ENCODE results near the gene ISL2. TPM values are rescaled to one million over a fixed set of nuclear protein-coding genes. Genes with fewer than 3 reads are reported as not detected.

ISL2 gene
- total and polyA plus RNA-seq, 9 donors: 0.04 to 0.19 TPM; not detected in 7

DNA sequence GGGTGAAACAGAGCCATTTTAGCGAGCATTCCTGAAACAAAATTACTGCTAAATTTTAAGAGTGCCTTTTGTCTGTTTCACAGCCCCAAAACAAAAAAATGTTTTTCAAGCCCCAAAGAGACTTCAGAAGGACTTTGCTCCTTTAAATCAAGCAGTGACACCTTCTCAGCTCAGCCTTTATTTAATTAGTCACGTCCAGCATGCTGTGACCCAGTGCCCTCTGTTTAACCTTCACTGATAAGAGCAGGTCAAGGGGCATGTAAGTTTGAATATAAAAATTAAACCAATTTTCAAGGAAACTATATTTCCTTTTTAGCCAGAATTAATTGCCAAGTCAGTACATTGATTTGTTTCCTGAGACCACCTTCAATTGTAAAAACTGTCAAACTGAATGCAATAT, 40.6 kb downstream of the ISL2 start:
- no peak for DNase-seq
- Histone ChIP-seq H3K27me3 (ENCODE audit: control insufficient read depth, insufficient read depth, low read length) (no peaks in the 10 kb centered on the region), H3K9me3 (replicated peaks; ENCODE audit: control insufficient read depth, low read depth, low read length) (no peaks in the 10 kb centered on the region), H3K36me3 (ENCODE audit: control insufficient read depth, insufficient read depth, low read length) (peaks cover 9% of the 10 kb centered on the region), H3K27ac (ENCODE audit: low read length) (no peak overlapping the region), H3K4me3 (ENCODE audit: low read length) (no peak overlapping the region), H3K4me1 (ENCODE audit: control insufficient read depth, insufficient read depth, low read length) (no peaks in the 10 kb centered on the region)
- WGBS (ENCODE audit: insufficient coverage): 100% methylated on average over 1 of the region's 2 CpGs

DNA sequence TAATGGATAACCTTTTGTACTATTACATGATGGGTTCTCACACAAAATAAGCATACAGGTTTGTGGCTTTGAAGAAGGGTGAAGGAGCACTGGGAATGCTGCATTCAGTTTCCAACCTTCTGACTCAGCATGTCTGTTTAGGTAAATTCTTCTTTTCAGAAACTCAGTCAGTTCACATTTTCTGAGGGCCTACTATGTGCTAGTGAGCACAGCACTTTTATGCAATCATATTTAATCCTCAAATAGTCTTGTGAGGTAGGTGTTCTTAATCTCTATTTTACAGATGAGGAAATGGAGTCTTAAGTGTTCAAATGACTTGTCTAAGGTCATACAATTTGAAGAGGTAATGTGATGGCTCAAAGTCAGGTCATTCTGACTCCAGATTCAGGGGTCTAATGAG, 41.2 kb downstream of the ISL2 start:
- no peaks in the 10 kb centered on the region for H3K27me3 ChIP-seq (ENCODE audit: control insufficient read depth, insufficient read depth, low read length)
- H3K36me3 ChIP-seq (ENCODE audit: control insufficient read depth, insufficient read depth, low read length): peaks cover 9% of the 10 kb centered on the region
- H3K4me3 ChIP-seq (ENCODE audit: low read length): no peak overlapping the region
- no peak overlapping the region for H3K27ac ChIP-seq (ENCODE audit: low read length)
- H3K9me3 ChIP-seq (replicated peaks; ENCODE audit: control insufficient read depth, low read depth, low read length): no peaks in the 10 kb centered on the region
- no peak for DNase-seq
- H3K4me1 ChIP-seq (ENCODE audit: control insufficient read depth, insufficient read depth, low read length): no peaks in the 10 kb centered on the region

DNA sequence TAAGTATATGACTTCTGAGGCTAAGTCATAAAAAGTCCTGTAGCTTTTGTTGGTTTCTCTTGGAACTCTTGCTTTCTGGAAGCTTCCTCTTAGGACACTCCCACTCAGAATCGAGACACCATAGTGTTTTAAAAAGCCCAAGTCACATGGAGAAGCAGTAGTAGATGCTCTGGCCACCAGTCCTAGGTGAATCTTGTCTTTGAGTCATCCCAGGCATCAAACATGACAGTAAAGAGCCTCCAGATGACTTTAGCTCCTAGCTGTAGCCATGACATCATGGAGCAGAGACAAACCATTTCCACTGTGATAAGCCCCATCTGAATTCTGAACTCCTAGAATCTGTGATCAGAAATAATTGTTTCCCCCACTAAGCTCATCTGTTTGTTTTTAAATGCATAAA, 42.1 kb downstream of the ISL2 start:
- H3K4me1 ChIP-seq (ENCODE audit: control insufficient read depth, insufficient read depth, low read length): no peaks in the 10 kb centered on the region
- peaks cover 6% of the 10 kb centered on the region for H3K36me3 ChIP-seq (ENCODE audit: control insufficient read depth, insufficient read depth, low read length)
- H3K9me3 ChIP-seq (replicated peaks; ENCODE audit: control insufficient read depth, low read depth, low read length): no peaks in the 10 kb centered on the region
- no peak for DNase-seq
- H3K27me3 ChIP-seq (ENCODE audit: control insufficient read depth, insufficient read depth, low read length): no peaks in the 10 kb centered on the region
- H3K27ac ChIP-seq (ENCODE audit: low read length): no peak overlapping the region
- no CpG with 5 or more reads among the region's 1 CpG for WGBS (ENCODE audit: insufficient coverage)
- H3K4me3 ChIP-seq (ENCODE audit: low read length): no peak overlapping the region

DNA sequence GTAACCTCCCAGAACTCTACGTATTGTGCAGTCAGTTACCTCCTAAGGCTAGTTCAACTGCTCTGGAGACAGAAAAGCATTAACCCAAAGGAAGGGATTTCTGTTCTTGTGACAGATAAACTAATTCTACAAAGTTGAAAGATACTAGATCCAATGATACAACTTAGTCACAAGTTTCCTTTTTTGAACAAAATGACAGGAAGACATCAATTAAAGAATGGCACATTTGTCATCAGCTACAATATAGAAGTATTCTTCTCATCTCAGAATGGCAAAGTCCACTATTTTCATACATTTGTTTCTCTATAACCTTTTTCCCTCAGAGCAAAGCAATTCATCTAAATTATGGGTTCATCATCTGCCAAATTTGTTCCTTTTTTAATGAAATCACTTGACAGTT, 43.7 kb downstream of the ISL2 start:
- H3K9me3 ChIP-seq (replicated peaks; ENCODE audit: control insufficient read depth, low read depth, low read length): no peaks in the 10 kb centered on the region
- WGBS (ENCODE audit: insufficient coverage): no CpG with 5 or more reads among the region's 1 CpG
- no peak overlapping the region for H3K4me3 ChIP-seq (ENCODE audit: low read length)
- no peak overlapping the region for H3K27ac ChIP-seq (ENCODE audit: low read length)
- no peaks in the 10 kb centered on the region for H3K27me3 ChIP-seq (ENCODE audit: control insufficient read depth, insufficient read depth, low read length)
- H3K36me3 ChIP-seq (ENCODE audit: control insufficient read depth, insufficient read depth, low read length): peaks cover 4% of the 10 kb centered on the region
- no peak for DNase-seq
- H3K4me1 ChIP-seq (ENCODE audit: control insufficient read depth, insufficient read depth, low read length): no peaks in the 10 kb centered on the region

DNA sequence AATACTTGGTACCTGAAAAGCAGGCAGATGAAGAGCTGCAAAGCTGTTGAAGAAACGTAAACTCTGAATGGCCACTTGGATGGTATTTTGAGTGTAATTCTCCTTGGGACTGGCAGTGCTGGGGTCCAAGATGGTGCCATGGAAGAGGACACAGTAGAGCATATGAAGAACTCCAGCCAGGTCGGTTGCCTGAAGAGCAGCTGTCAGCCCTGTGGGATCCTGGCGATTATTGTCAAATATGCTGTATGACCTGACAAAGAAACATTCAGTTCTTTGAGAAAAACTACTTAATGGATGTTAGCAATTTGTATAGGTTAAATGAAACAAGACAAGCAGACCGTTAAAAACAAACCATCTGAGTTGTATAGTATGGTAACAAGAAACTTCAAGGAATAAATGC, 44.8 kb downstream of the ISL2 start:
- Histone ChIP-seq H3K27me3 (ENCODE audit: control insufficient read depth, insufficient read depth, low read length) (no peaks in the 10 kb centered on the region), H3K4me1 (ENCODE audit: control insufficient read depth, insufficient read depth, low read length) (no peaks in the 10 kb centered on the region), H3K4me3 (ENCODE audit: low read length) (no peak overlapping the region), H3K36me3 (ENCODE audit: control insufficient read depth, insufficient read depth, low read length) (peaks cover 4% of the 10 kb centered on the region), H3K27ac (ENCODE audit: low read length) (no peak overlapping the region), H3K9me3 (replicated peaks; ENCODE audit: control insufficient read depth, low read depth, low read length) (no peaks in the 10 kb centered on the region)
- DNase-seq: no peak
- 96% methylated on average over 3 of the region's 4 CpGs for WGBS (ENCODE audit: insufficient coverage)

DNA sequence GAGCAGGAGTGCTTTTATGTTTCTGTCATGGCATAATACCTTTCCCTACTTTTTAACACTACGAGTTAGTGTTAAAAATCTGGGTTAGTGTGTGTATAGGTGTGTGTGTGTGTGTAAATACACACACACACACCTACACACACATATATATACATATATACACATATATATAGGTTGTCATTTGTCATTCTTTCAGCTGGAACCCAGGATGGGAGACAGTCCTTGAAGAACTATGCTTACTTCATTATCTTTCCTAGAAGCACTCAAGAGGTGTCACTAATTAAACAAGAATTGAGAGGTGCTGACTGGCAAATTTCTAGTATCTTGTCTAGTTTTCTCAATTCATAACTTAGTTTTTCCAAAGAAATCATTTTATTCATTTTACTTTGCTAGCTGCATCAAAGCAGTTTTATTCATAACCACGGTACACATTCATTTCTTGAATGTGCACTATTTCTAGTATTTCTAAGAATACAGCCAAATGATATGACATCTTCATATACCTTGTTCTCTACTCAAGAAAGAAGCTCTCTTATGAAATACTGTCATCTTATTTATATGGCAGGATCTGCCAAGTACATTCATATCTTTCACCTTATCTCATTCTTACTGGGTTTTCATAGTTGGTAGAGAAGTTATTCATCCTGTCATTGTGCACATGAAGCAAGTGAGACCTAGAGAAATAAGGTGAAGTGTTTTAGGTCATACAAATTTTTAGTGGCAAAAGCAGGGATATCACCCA, 46.6 kb downstream of the ISL2 start:
- H3K27ac ChIP-seq (ENCODE audit: low read length): no peak overlapping the region
- no peak for DNase-seq
- H3K36me3 ChIP-seq (ENCODE audit: control insufficient read depth, insufficient read depth, low read length): peaks cover 4% of the 10 kb centered on the region
- WGBS (ENCODE audit: insufficient coverage): no CpG with 5 or more reads among the region's 2 CpGs
- H3K9me3 ChIP-seq (replicated peaks; ENCODE audit: control insufficient read depth, low read depth, low read length): no peaks in the 10 kb centered on the region
- H3K27me3 ChIP-seq (ENCODE audit: control insufficient read depth, insufficient read depth, low read length): no peaks in the 10 kb centered on the region
- no peak overlapping the region for H3K4me3 ChIP-seq (ENCODE audit: low read length)
- H3K4me1 ChIP-seq (ENCODE audit: control insufficient read depth, insufficient read depth, low read length): no peaks in the 10 kb centered on the region

DNA sequence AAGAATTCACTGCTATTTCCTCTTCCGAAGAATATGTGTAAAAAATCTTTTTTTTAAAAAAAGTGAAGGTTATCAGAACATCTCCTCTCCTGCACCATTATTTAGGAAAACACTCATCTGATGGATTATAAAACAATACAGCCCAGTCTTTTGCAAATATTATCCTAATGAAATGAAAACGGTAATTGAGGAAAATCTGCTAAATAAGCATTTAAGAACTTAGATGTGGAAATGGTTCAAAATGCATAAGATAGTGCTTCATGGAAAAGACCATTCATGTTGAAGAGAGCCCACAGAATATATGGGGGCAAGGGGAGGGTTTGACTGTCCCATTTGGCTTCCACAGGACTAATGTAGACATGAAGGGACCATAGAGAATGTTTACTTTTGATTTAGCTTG, 47.8 kb downstream of the ISL2 start:
- no peak overlapping the region for H3K4me3 ChIP-seq (ENCODE audit: low read length)
- WGBS (ENCODE audit: insufficient coverage): no CpG with 5 or more reads among the region's 2 CpGs
- DNase-seq: no peak
- H3K27me3 ChIP-seq (ENCODE audit: control insufficient read depth, insufficient read depth, low read length): no peaks in the 10 kb centered on the region
- H3K36me3 ChIP-seq (ENCODE audit: control insufficient read depth, insufficient read depth, low read length): peaks cover 4% of the 10 kb centered on the region
- H3K9me3 ChIP-seq (replicated peaks; ENCODE audit: control insufficient read depth, low read depth, low read length): no peaks in the 10 kb centered on the region
- no peak overlapping the region for H3K27ac ChIP-seq (ENCODE audit: low read length)
- H3K4me1 ChIP-seq (ENCODE audit: control insufficient read depth, insufficient read depth, low read length): no peaks in the 10 kb centered on the region

DNA sequence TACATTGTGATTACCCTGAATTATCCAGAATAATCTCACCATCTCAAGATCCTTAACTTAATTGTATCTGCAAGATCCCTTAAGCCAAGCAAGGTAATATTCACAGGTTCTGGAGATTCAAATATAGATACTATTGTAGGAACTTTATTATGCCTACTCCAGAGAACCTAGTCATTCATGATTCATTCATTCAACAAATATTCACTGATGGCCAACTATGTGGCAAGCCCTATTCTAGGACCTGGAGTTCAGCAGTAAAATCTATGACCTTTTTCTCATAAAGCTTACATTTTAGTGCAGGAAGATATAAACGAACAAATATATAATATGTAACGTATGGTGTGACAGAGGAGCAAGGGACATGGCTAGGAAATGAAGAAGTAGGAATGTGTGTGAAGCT, 49.6 kb downstream of the ISL2 start:
- H3K27me3 ChIP-seq (ENCODE audit: control insufficient read depth, insufficient read depth, low read length): no peaks in the 10 kb centered on the region
- no peaks in the 10 kb centered on the region for H3K9me3 ChIP-seq (replicated peaks; ENCODE audit: control insufficient read depth, low read depth, low read length)
- peaks cover 3% of the 10 kb centered on the region for H3K36me3 ChIP-seq (ENCODE audit: control insufficient read depth, insufficient read depth, low read length)
- no peak overlapping the region for H3K4me3 ChIP-seq (ENCODE audit: low read length)
- H3K27ac ChIP-seq (ENCODE audit: low read length): no peak overlapping the region
- no peak for DNase-seq
- H3K4me1 ChIP-seq (ENCODE audit: control insufficient read depth, insufficient read depth, low read length): no peaks in the 10 kb centered on the region
- WGBS (ENCODE audit: insufficient coverage): 100% methylated on average over 1 of the region's 2 CpGs

DNA sequence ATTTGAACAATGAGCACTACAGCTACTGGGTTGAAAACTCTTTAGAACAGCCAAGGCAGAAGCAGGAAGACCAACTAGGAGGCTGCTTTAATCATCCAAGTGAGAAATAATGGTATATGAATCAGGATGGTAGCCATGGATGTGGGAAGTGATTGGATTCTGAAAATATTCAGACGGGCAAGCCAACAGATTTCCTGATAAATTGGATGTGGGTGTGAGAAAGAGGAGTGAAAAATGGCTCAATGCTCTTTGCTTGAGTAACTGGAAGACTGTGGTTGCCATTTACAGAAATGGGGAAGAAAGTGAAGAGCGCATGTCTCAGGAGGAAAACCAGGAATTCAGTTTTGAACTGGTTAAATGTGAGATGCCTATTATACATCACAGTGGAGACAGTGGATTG, 50.4 kb downstream of the ISL2 start:
- Histone ChIP-seq H3K9me3 (replicated peaks; ENCODE audit: control insufficient read depth, low read depth, low read length) (no peaks in the 10 kb centered on the region), H3K4me1 (ENCODE audit: control insufficient read depth, insufficient read depth, low read length) (no peaks in the 10 kb centered on the region), H3K27me3 (ENCODE audit: control insufficient read depth, insufficient read depth, low read length) (no peaks in the 10 kb centered on the region), H3K27ac (ENCODE audit: low read length) (no peak overlapping the region), H3K4me3 (ENCODE audit: low read length) (no peak overlapping the region), H3K36me3 (ENCODE audit: control insufficient read depth, insufficient read depth, low read length) (no peaks in the 10 kb centered on the region)
- DNase-seq: no peak
- 100% methylated on average over 1 of the region's 2 CpGs for WGBS (ENCODE audit: insufficient coverage)

DNA sequence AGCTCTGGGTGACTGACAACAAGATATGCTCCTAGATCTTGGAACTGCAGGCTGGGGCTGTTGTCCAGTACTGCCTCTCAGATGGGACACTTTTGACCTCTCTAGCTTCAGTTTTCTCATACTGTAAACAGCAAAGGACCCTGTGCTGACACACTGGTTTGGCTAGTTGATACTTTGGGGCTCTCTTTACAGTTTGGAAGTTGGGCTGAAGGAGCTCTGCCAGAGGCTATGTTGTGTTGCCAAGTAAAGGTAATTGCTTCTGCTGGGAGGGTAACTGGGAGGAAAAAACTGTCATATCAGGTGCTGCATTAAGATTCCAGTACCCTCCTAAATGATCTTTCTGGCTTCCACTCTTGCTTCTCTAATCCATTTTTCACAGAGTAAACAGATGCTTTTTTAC, 54.0 kb downstream of the ISL2 start:
- no peak overlapping the region for H3K4me3 ChIP-seq (ENCODE audit: low read length)
- no peak for DNase-seq
- H3K27ac ChIP-seq (ENCODE audit: low read length): no peak overlapping the region
- H3K4me1 ChIP-seq (ENCODE audit: control insufficient read depth, insufficient read depth, low read length): no peaks in the 10 kb centered on the region
- no peaks in the 10 kb centered on the region for H3K27me3 ChIP-seq (ENCODE audit: control insufficient read depth, insufficient read depth, low read length)
- no peaks in the 10 kb centered on the region for H3K36me3 ChIP-seq (ENCODE audit: control insufficient read depth, insufficient read depth, low read length)
- H3K9me3 ChIP-seq (replicated peaks; ENCODE audit: control insufficient read depth, low read depth, low read length): no peaks in the 10 kb centered on the region

DNA sequence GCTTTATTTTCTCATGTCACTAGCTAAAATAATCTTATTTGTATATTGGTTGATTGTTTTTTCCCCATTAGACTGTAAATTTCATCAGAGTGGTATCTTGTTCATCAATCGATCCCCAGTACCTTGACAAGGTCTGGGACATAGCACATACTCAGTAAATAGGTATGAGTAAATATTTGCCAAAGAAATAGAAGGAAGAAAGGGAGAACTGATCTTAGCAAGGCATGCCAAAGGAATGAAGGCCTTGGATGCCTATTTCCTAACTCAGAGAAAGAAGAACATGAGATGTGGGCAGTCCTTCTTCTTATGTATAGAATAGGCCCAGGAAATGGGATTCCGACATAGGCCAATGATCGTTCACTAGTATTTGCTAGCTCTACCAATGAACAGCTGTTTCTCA, 54.7 kb downstream of the ISL2 start:
- DNase-seq: no peak
- no peaks in the 10 kb centered on the region for H3K4me1 ChIP-seq (ENCODE audit: control insufficient read depth, insufficient read depth, low read length)
- H3K27ac ChIP-seq (ENCODE audit: low read length): no peak overlapping the region
- WGBS (ENCODE audit: insufficient coverage): no CpG with 5 or more reads among the region's 3 CpGs
- H3K4me3 ChIP-seq (ENCODE audit: low read length): no peak overlapping the region
- no peaks in the 10 kb centered on the region for H3K9me3 ChIP-seq (replicated peaks; ENCODE audit: control insufficient read depth, low read depth, low read length)
- H3K27me3 ChIP-seq (ENCODE audit: control insufficient read depth, insufficient read depth, low read length): no peaks in the 10 kb centered on the region
- H3K36me3 ChIP-seq (ENCODE audit: control insufficient read depth, insufficient read depth, low read length): no peaks in the 10 kb centered on the region
